ENCODE results near the gene PREB.
A peak's percentile ranks its signal among the peaks of the same experiment; 100 is the strongest.
"Not testable (repeated sequence)": the region's sequence is repeated elsewhere in the genome, so short reads cannot be mapped to it uniquely, and the experiment has no call there.

PREB gene

DNA sequence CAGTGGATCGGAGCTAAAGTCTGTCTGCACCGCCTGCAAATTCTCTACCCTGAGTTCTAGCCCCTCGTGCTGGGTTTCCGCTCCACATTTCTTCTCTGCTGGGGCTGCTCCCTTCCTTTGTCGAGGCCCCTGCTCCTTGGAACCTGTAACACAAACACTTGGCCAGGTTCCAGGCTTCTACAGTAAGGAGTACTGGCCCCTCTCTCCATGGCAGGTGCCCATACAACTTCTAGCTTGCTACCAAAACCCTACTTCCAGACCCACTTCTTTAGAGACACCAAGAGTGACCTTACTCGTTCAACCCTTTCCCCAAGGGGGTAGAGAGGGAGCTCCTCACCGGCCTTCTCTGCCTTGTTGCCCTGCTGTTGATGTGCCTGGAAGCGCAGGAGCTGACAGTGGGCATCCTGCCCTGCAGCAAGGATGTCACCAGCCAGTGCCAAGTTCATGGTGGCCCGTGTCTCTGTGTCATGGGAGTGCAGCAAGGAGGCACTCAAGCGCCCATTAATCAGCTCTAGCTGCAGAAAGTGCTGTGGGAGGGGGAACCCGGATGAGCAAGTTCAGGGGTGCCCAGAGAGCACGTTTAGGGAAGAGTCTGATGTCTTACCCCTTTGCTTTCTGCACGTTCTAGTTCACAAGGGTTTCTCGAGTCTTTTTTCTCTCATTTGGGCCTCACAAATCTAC is 1.1 kb downstream of the PREB start:
- peaks cover 12% of the 10 kb centered on the region for H3K36me3 ChIP-seq (ENCODE audit: control insufficient read depth, insufficient read depth, low read length)

DNA sequence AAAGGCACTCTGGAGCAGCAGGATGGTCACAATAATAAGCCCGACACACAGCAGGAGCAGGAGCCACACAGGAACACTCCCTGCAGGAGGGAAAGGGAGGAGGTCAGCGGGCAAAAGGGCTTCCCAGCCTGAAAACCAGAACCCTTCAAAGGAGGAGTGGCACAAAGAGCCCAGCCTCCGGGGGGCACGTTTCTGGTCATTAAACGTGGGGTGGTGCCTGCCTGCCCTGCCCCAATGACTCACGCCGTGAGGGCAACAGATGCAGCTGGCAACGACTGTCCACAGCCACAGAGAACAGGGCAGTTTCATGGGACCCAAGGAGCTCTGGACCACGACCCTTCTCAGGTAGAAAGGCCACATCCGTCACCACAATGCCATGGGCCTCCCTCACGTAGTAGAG is 3.0 kb downstream of the PREB start:
- Histone ChIP-seq H3K4me1 (ENCODE audit: control insufficient read depth, insufficient read depth, low read length) (peaks cover 14% of the 10 kb centered on the region), H3K27me3 (ENCODE audit: control insufficient read depth, insufficient read depth, low read length) (no peaks in the 10 kb centered on the region), H3K4me3 (ENCODE audit: low read length) (no peak overlapping the region), H3K9ac (ENCODE audit: low read length) (peak overlapping the region; percentile 6), H3K36me3 (ENCODE audit: control insufficient read depth, insufficient read depth, low read length) (peaks cover 12% of the 10 kb centered on the region), H3K9me3 (ENCODE audit: control insufficient read depth, low read length) (no peaks in the 10 kb centered on the region)

More for the DNA sequence above, 1.1 kb downstream of the PREB start:
- Histone ChIP-seq H3K9me3 (ENCODE audit: control insufficient read depth, low read length) (no peaks in the 10 kb centered on the region), H3K4me3 (ENCODE audit: low read length) (peak overlapping the region; percentile 84), H3K4me1 (ENCODE audit: control insufficient read depth, insufficient read depth, low read length) (peaks cover 14% of the 10 kb centered on the region), H3K27me3 (ENCODE audit: control insufficient read depth, insufficient read depth, low read length) (no peaks in the 10 kb centered on the region), H3K9ac (ENCODE audit: low read length) (peak overlapping the region; percentile 88)

DNA sequence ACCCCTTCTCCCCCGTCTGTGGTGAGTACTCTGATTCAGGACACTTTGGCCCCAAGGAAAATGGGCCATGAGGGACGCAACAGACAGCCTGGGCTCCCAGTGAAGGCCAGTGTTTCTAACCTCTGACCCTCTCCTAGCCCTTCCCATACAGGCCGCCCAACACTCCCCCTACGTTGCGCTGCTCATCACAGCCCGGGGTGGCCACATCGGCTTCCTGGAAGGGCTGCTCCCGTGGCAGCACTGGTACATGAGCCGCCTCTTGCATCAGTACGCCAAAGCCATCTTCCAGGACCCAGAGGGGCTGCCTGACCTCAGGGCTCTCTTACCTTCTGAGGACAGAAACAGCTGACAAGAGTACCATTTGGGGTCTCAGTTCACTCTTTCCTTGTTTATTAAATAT is 4.0 kb downstream of the PREB start:
- peaks cover 12% of the 10 kb centered on the region for H3K36me3 ChIP-seq (ENCODE audit: control insufficient read depth, insufficient read depth, low read length)
- no peaks in the 10 kb centered on the region for H3K9me3 ChIP-seq (ENCODE audit: control insufficient read depth, low read length)
- no peaks in the 10 kb centered on the region for H3K27me3 ChIP-seq (ENCODE audit: control insufficient read depth, insufficient read depth, low read length)
- no peak overlapping the region for H3K9ac ChIP-seq (ENCODE audit: low read length)
- peaks cover 14% of the 10 kb centered on the region for H3K4me1 ChIP-seq (ENCODE audit: control insufficient read depth, insufficient read depth, low read length)
- H3K4me3 ChIP-seq (ENCODE audit: low read length): no peak overlapping the region

DNA sequence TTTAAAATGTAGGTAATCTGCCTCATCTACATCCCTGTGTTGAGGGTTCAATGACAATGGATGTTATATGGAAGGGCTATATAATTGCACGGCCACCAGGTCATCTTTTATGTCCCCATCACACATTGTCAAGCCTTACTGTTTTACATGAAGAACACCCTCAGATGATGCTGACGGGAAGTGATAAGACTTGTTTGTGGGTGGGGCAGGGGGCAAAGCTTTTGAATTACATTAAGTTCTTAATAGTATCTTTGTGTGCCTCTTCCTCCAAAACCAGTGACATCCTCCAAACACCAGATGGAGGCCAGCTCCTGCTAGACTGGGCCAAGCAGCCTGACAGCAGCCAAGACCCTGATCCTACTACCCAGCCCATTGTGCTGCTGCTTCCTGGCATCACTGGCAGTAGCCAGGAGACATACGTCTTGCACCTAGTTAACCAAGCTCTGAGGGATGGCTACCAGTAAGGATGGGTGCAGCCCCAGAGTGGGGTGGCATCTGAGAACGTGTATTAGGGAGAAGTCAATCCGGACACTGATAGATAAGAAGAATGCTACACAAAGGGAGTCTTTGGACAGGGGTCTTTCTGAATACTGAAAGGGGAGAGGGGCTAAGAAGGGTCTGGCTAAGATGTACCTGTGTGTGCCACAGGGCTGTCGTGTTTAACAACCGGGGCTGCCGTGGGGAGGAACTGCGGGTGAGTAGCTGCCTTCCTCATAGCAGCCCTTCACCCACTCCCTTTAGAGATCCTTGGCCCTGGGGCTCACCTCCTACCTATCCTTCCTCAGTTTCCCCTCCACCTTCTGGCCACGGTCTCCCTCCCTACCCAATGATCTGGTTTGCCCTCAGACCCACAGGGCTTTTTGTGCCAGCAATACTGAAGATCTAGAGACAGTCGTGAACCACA is 5.5 kb downstream of the PREB start:
- Histone ChIP-seq H3K27me3 (ENCODE audit: control insufficient read depth, insufficient read depth, low read length) (no peaks in the 10 kb centered on the region), H3K36me3 (ENCODE audit: control insufficient read depth, insufficient read depth, low read length) (peaks cover 12% of the 10 kb centered on the region), H3K9ac (ENCODE audit: low read length) (no peak overlapping the region), H3K4me3 (ENCODE audit: low read length) (no peak overlapping the region), H3K9me3 (ENCODE audit: control insufficient read depth, low read length) (no peaks in the 10 kb centered on the region), H3K4me1 (ENCODE audit: control insufficient read depth, insufficient read depth, low read length) (peaks cover 18% of the 10 kb centered on the region)

DNA sequence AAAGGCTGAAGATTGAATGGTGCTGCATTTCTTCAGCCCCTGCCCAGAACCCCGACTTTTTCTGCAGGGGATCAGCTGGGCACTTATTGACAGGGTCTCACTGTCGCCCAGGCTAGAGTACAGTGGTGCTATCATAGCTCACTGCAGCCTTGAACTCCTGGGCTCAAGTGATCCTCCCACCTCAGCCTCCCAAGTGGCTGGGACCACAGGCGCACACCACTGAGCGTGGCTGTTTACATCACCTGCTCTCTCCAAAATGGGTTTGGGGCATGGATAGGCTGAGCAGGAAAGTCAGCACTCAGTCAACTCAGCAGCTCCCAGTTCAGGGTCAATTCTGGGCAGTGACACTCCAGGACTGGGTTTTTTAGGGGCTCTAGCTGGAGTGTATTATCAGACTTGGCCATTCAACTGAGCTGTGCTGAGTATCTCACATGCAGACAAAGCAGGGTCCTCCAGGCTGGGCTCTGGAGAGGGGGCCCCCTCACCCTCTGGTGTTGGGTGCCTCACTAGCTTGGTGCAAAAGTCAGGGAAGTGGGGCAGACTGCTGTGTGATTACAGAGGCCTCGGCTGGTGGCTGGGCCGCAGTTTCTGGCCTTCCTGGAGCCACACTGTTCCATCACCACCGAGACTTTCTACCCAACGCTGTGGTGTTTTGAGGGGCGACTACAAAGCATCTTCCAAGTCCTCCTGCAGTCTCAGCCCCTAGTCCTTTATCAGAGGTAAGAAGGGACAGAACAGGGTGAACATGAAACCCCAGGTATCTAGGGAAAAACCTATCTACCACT is 6.4 kb downstream of the PREB start:
- H3K4me1 ChIP-seq (ENCODE audit: control insufficient read depth, insufficient read depth, low read length): peaks cover 14% of the 10 kb centered on the region
- no peak overlapping the region for H3K4me3 ChIP-seq (ENCODE audit: low read length)
- no peaks in the 10 kb centered on the region for H3K9me3 ChIP-seq (ENCODE audit: control insufficient read depth, low read length)
- no peak overlapping the region for H3K9ac ChIP-seq (ENCODE audit: low read length)
- peaks cover 12% of the 10 kb centered on the region for H3K36me3 ChIP-seq (ENCODE audit: control insufficient read depth, insufficient read depth, low read length)
- H3K27me3 ChIP-seq (ENCODE audit: control insufficient read depth, insufficient read depth, low read length): no peaks in the 10 kb centered on the region

DNA sequence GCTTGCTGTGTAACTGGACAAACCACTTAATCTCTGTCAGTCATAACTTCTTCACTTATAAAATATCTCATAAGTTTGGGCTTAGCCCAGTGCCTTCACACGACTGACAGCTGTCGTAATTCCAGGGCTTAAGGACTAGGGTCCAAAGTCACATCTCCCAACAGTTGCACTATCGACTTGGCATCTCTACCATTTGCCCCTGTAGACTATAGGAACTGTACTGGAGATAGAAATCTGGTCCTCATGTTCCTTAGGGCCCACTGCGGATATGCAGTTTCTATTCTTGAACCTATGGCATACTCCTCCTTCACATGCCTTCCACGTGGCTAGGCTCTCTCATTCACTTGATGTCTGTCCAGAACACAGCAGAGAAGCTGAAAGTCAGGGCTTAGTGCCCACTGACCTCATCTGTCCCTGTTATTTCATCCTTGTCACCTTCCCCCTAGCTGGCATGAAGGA is 8.2 kb downstream of the PREB start:
- Histone ChIP-seq H3K9me3 (ENCODE audit: control insufficient read depth, low read length) (no peaks in the 10 kb centered on the region), H3K4me1 (ENCODE audit: control insufficient read depth, insufficient read depth, low read length) (peaks cover 6% of the 10 kb centered on the region), H3K27me3 (ENCODE audit: control insufficient read depth, insufficient read depth, low read length) (peaks cover 3% of the 10 kb centered on the region), H3K36me3 (ENCODE audit: control insufficient read depth, insufficient read depth, low read length) (peaks cover 6% of the 10 kb centered on the region), H3K9ac (ENCODE audit: low read length) (no peak overlapping the region), H3K4me3 (ENCODE audit: low read length) (no peak overlapping the region)

DNA sequence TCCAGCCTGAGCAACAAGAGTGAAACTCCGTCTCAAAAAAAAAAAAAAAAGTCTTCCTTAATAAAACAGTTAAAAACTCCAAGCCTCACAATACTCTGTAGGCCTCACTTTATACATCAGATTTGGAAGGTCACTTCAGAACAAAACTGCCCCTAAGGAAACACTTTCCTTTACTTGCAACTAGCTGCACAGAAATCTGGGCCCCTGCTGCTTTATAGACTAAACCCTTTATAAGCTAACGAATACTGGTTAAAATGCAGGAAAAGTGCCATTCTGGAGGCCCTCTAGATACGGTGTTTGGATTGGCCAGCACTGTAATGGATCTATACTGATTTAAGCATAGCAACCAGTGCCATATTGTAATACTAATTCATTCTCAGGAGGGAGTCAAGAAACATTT is 9.3 kb downstream of the PREB start:
- Histone ChIP-seq H3K9me3 (ENCODE audit: control insufficient read depth, low read length) (no peaks in the 10 kb centered on the region), H3K4me1 (ENCODE audit: control insufficient read depth, insufficient read depth, low read length) (peaks cover 6% of the 10 kb centered on the region), H3K4me3 (ENCODE audit: low read length) (no peak overlapping the region), H3K36me3 (ENCODE audit: control insufficient read depth, insufficient read depth, low read length) (no peaks in the 10 kb centered on the region), H3K9ac (ENCODE audit: low read length) (no peak overlapping the region), H3K27me3 (ENCODE audit: control insufficient read depth, insufficient read depth, low read length) (peaks cover 7% of the 10 kb centered on the region)

DNA sequence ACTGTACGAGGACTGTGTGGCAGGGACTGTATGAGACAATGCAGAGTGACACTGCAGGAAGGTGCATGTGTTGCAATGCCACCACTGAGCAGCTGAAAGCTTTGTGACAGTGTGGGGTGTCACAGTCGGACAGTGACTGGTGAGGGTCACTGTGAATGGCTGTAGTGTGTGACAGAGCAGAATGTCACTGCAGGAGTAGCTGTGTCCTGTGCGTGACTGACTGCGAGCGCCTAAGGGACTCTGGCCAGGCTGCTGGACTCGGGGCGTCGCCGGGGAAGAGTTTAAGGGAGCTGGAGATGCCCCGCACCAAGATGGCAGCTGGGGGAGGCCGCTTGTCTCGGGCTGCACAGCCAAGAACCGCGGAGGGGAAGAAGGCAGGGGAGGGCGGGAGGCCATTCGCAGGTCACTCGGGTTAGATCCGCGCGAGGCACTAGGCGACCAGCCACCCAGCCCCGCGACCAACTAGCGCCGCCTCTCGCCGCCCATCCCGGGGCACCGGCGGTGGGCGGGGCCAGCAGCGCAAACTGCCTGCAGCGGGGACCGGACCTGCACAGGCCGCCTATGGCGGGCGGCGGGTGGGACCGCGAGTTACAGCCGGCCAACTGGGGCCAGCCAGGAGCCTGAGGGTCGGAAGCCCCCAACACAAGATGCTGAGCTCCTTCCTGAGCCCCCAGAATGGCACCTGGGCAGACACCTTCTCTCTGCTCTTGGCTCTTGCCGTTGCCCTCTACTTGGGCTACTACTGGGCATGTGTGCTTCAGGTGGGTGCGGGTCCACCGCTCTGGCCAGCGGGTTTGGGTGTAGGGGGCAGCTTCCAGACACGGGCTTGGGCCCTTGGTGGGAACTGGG is 10.9 kb downstream of the PREB start, which contains the start of gene ABHD1:
Gene ABHD1, plus strand, starts transcription at position 514 of the 849 bp plus-strand sequence. Its CDS starts 134 bp downstream, at position 648.
- Histone ChIP-seq H3K4me1 (ENCODE audit: control insufficient read depth, insufficient read depth, low read length) (peaks cover 9% of the 10 kb centered on the region), H3K9me3 (ENCODE audit: control insufficient read depth, low read length) (no peaks in the 10 kb centered on the region), H3K36me3 (ENCODE audit: control insufficient read depth, insufficient read depth, low read length) (no peaks in the 10 kb centered on the region), H3K4me3 (ENCODE audit: low read length) (no peak within 1 kb of the TSS), H3K9ac (ENCODE audit: low read length) (peak within 1 kb of the TSS; percentile 44), H3K27me3 (ENCODE audit: control insufficient read depth, insufficient read depth, low read length) (peaks cover 15% of the 10 kb centered on the region)

DNA sequence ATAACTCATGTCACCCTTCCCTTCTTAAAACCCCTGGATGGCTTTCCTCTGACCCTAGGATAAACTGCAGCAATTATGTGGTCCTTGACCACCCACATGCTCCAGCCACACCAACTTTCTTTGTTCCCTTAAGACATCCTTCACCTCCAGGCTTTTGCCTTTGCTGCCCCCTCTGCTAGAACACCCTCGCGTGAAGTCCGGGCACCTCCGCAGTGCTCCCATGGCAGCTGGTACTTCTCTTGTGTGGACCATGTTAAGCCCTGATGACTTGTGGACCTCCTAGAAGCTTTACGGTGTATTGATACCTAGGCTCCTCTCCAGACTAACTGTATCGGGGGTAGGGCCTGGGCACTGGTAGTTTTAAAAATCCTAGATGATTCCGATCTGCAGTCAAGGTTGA is 11.6 kb downstream of the PREB start:
- H3K9ac ChIP-seq (ENCODE audit: low read length): no peak overlapping the region
- peaks cover 19% of the 10 kb centered on the region for H3K27me3 ChIP-seq (ENCODE audit: control insufficient read depth, insufficient read depth, low read length)
- peaks cover 15% of the 10 kb centered on the region for H3K4me1 ChIP-seq (ENCODE audit: control insufficient read depth, insufficient read depth, low read length)
- no peak overlapping the region for H3K4me3 ChIP-seq (ENCODE audit: low read length)
- H3K36me3 ChIP-seq (ENCODE audit: control insufficient read depth, insufficient read depth, low read length): no peaks in the 10 kb centered on the region
- H3K9me3 ChIP-seq (ENCODE audit: control insufficient read depth, low read length): no peaks in the 10 kb centered on the region

DNA sequence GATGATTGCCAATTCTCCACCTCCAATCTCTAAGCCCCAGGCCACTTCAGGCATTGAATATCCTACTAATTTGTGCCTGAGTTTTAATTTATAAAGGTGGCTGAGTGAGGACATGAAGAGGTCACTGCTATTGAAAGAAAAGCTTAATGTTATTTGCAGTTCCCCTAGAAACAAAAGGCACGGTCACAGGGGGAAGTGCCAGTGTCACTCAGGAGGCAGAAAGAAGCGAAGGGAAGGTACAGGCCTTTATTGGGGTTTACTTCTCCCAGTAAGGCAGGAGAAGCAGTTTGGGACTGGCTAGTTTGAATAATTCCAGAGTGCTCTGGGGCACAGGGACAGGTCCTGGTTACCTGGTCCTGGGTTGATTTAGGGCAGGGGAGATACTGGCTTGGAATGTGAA is 12.5 kb downstream of the PREB start:
- H3K36me3 ChIP-seq (ENCODE audit: control insufficient read depth, insufficient read depth, low read length): no peaks in the 10 kb centered on the region
- peaks cover 15% of the 10 kb centered on the region for H3K4me1 ChIP-seq (ENCODE audit: control insufficient read depth, insufficient read depth, low read length)
- H3K9ac ChIP-seq (ENCODE audit: low read length): no peak overlapping the region
- peaks cover 19% of the 10 kb centered on the region for H3K27me3 ChIP-seq (ENCODE audit: control insufficient read depth, insufficient read depth, low read length)
- H3K9me3 ChIP-seq (ENCODE audit: control insufficient read depth, low read length): no peaks in the 10 kb centered on the region
- H3K4me3 ChIP-seq (ENCODE audit: low read length): no peak overlapping the region

DNA sequence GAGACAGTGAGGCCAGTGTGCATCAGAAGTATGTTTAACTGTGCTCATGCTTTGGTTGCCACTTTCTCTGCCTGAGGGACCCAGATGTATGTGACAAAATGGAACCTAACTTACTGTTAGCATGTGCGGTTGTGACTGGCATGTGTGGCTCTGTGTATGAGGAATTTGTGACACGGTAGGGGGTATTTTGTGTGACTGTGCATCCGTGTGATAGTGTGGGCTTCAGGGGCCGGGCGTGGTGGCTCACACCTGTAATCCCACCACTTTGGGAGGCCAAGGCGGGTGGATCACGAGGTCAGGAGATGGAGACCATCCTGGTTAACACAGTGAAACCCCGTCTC is 15.1 kb downstream of the PREB start:
- Histone ChIP-seq H3K4me1 (ENCODE audit: control insufficient read depth, insufficient read depth, low read length) (peaks cover 15% of the 10 kb centered on the region), H3K27me3 (ENCODE audit: control insufficient read depth, insufficient read depth, low read length) (peaks cover 19% of the 10 kb centered on the region)
- not testable (repeated sequence) for H3K4me3 ChIP-seq (ENCODE audit: low read length); H3K9me3 ChIP-seq (ENCODE audit: control insufficient read depth, low read length); H3K9ac ChIP-seq (ENCODE audit: low read length); H3K36me3 ChIP-seq (ENCODE audit: control insufficient read depth, insufficient read depth, low read length)
